K562 (cell line): ENCODE results near the gene ASIC1. TPM values are rescaled to one million over a fixed set of nuclear protein-coding genes. Genes with fewer than 3 reads are reported as not detected.

Source experiments
- ATAC-seq: fragments of 200-7000 bp; cut with Tn5 transposase; 3 replicates; pipeline ENCODE4 v1.9.1; 2020; ENCODE audit warnings: moderate library complexity
- BruUV-seq: library from RNA; stranded (reverse); fragments of 400-500 nt; replicated peaks from 2 replicates; lab custom pipeline; 2021; lab: Mats Ljungman, UMichigan
- CTCF ChIA-PET: fragments of 300-600 bp; formaldehyde crosslinking; extraction: SDS; loops from one replicate; lab custom pipeline; 2021; ENCODE audit warnings: low intra/inter-chr PET ratio; lab: Yijun Ruan, JAX
- POLR2A ChIA-PET: fragments of 300-600, 350-650 bp; sonication (Branson Sonifier 250); formaldehyde crosslinking; extraction: SDS; loops from one replicate; lab custom pipeline; 2021; ENCODE audit warnings: antibody characterized with exemption, inconsistent platforms; lab: Yijun Ruan, JAX
- DNase-seq, 4 experiments: peaks; one replicate each; pipeline versions ENCODE4 v3.0.0 to v3.0.0-alpha.2; 2011 to 2018; ENCODE audit warnings: low spot score in 3 of 4, mixed read lengths in 3 of 4; ENCODE audit errors: extremely low read depth in 1 of 4
- FAIRE-seq: peaks from 2 replicates; lab custom pipeline; 2011; peaks lifted over from hg19 to GRCh38; lab: Jason Lieb, UNC
- H2AFZ ChIP-seq: 2 replicates; pipeline ENCODE4 v1.6.0; 2011; ENCODE audit warnings: low read depth, low read length, control low read depth, inconsistent platforms
- H3K27ac ChIP-seq: fragments of 200-600 bp; 3 replicates; pipeline ENCODE4 v1.8.0; 2011; ENCODE audit warnings: low read depth, mild to moderate bottlenecking, control low read depth, inconsistent platforms, low read length, moderate library complexity, mixed read lengths; ENCODE audit errors: extremely low read depth
- H3K27me3 ChIP-seq, 2 experiments: fragments of 300-600 bp in 1 of 2; 2 replicates in 1 of 2; 3 replicates in 1 of 2; pipeline versions ENCODE4 v1.6.0 to v1.8.0; 2011; ENCODE audit warnings: inconsistent platforms in 2 of 2, low read length in 2 of 2, mild to moderate bottlenecking in 1 of 2, mixed read lengths in 1 of 2, moderate library complexity in 1 of 2; ENCODE audit not compliant: control insufficient read depth in 2 of 2, insufficient read depth in 2 of 2
- H3K36me3 ChIP-seq: fragments of 300-600 bp; 3 replicates; pipeline ENCODE4 v1.8.0; 2011; ENCODE audit warnings: mild to moderate bottlenecking, low read length, inconsistent platforms; ENCODE audit not compliant: control insufficient read depth, insufficient read depth
- H3K4me1 ChIP-seq, 2 experiments: fragments of 200-600 bp in 1 of 2; replicated peaks in 1 of 2; 2 replicates in 1 of 2; 3 replicates in 1 of 2; pipeline versions ENCODE4 v1.5.1 to v1.8.0; 2011; ENCODE audit warnings: inconsistent platforms in 2 of 2, low read length in 2 of 2, mild to moderate bottlenecking in 1 of 2, mixed read lengths in 1 of 2, moderate library complexity in 1 of 2; ENCODE audit not compliant: control insufficient read depth in 2 of 2, insufficient read depth in 2 of 2
- H3K4me2 ChIP-seq: 2 replicates; pipeline ENCODE4 v1.6.1; 2011; ENCODE audit warnings: low read length, control low read depth, inconsistent platforms, mixed read lengths; ENCODE audit not compliant: insufficient read depth
- H3K4me3 ChIP-seq: fragments of 200-600 bp; sonication (generic), shearing (Covaris generic); 2 replicates; pipeline ENCODE4 v1.5.1; 2016; ENCODE audit warnings: control low read depth, inconsistent platforms
- H3K79me2 ChIP-seq: fragments of 200-600 bp; 3 replicates; pipeline ENCODE4 v1.8.0; 2011; ENCODE audit warnings: low read length, inconsistent platforms; ENCODE audit not compliant: control insufficient read depth, insufficient read depth
- H3K9ac ChIP-seq, 2 experiments: 2 replicates each; pipeline versions ENCODE4 v1.6.0 to v1.6.1; 2011; ENCODE audit warnings: low read depth in 2 of 2, low read length in 2 of 2, control low read depth in 1 of 2, inconsistent platforms in 1 of 2, mild to moderate bottlenecking in 1 of 2, mixed read lengths in 1 of 2; ENCODE audit not compliant: insufficient read depth in 1 of 2
- H3K9me1 ChIP-seq: one replicate; pipeline ENCODE4 v1.6.0; 2011; ENCODE audit warnings: inconsistent platforms, mild to moderate bottlenecking, low read length, moderate library complexity; ENCODE audit not compliant: control insufficient read depth, insufficient read depth
- H3K9me3 ChIP-seq: replicated peaks from 2 replicates; pipeline ENCODE4 v1.5.1; 2011; ENCODE audit warnings: low read depth, low read length, inconsistent platforms; ENCODE audit not compliant: control insufficient read depth, insufficient read depth
- H4K20me1 ChIP-seq: replicated peaks from 2 replicates; pipeline ENCODE4 v1.6.1; 2011; ENCODE audit warnings: low read length, inconsistent platforms, mixed read lengths; ENCODE audit not compliant: control insufficient read depth, insufficient read depth
- NFATC3 ChIP-seq: fragments of 450-650 bp; IDR thresholded peaks from 2 replicates; pipeline ENCODE4 v1.6.1; 2017; ENCODE audit warnings: mild to moderate bottlenecking
- RBFOX2 ChIP-seq: fragments of 200-400 bp; formaldehyde crosslinking; IDR thresholded peaks from 2 replicates; pipeline ENCODE4 v1.6.1; 2017; ENCODE audit warnings: low read depth, mild to moderate bottlenecking, low read length, moderate library complexity
- ZNF316 ChIP-seq: fragments of 450-650 bp; IDR thresholded peaks from 2 replicates; pipeline ENCODE4 v1.6.1; 2016
- WGBS: fragments of 100-300 bp; shearing (Covaris generic); methylation state at CpG from one replicate; pipeline ENCODE4 v1.1.6; 2016; ENCODE audit warnings: low coverage, mixed read lengths; ENCODE audit not compliant: insufficient coverage; ENCODE audit errors: missing lambda C conversion rate; 5-methylcytosine and 5-hydroxymethylcytosine counted together
- in situ Hi-C: fragments of 300-500 bp; cut with MboI; formaldehyde crosslinking; loops from 4 replicates; pipeline ENCODE4 v1.15.0; 2018; ENCODE audit warnings: inconsistent platforms, mixed read lengths
- intact Hi-C: fragments of 100-400 bp; cut with micrococcal nuclease; formaldehyde crosslinking; loops from 2 replicates; pipeline ENCODE4 v1.14.2; 2022
- polyA plus RNA-seq, 8 experiments: library from polyadenylated mRNA; depleted of rRNA in 4 of 8; stranded (reverse) in 5 of 8; unstranded in 3 of 8; fragments of >200 nt; fragmentation: Nextera tagmentation in 2 of 8; fragmentation: Illumina TruSeq in 1 of 8; extraction: Ambion mirVana in 2 of 8; extraction: Trizol in 1 of 8; gene quantifications; 2 replicates each; pipeline versions ENCODE4 v1.2.1 to v1.2.3, GENCODE V29; 2011 to 2014; ENCODE audit warnings: inconsistent platforms in 1 of 8, missing spikeins in 1 of 8
- total RNA-seq, 7 experiments: library from RNA; depleted of rRNA in 6 of 7; stranded (reverse); fragments of >200 nt in 6 of 7; fragmentation: Illumina TruSeq in 2 of 7; extraction: Trizol in 2 of 7; gene quantifications; 2 replicates each; pipeline versions ENCODE4 v1.2.1 to v1.2.3, GENCODE V29; 2011 to 2021; ENCODE audit warnings: low replicate concordance in 1 of 7

ASIC1 gene
- total and polyA plus RNA-seq, 9 of the 15 experiments (the other 6 are each of a cell fraction or from before 2014, with no cell fraction given), result 0.01 to 1.7 (median 0.45) TPM

DNA sequence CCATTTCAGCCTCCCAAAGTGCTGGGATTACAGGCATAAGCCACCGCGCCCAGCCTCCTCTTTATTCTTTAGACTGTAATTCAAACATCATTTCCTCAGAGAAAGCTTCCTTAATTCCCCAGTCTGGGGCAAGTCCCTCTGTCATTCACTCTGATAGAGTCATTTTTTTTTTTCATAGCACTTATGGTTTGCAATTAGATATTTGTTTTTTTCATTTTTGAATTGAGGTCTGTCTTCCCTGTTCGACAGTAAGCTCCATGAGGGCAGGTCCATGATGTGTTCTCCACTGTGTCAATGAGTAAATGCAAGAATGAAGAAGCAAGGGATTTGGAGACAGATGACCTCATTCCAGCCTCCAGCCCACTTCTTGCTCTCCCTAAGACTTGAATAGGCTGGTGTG is 12.1 kb downstream of the ASIC1 start:
- H2AFZ ChIP-seq, result no peak overlapping the region
- no TSS peak for BruUV-seq
- no peak overlapping the region for H3K27ac ChIP-seq
- in situ Hi-C loops, result loop anchor here (5.0 kb wide), 2 partner anchors 97 to 202 kb away; partner anchors contain the start of gene AQP6
- H3K4me2 ChIP-seq, result no peak overlapping the region
- H3K9me1 ChIP-seq, result peaks cover 4% of the 10 kb centered on the region
- H3K79me2 ChIP-seq, result no peaks in the 10 kb centered on the region
- ChIA-PET POLR2A (interaction anchor here (1.6 kb wide), 1 partner anchor 44 kb away, joined by 6 read pairs; the partner anchor contains the start of gene RACGAP1), CTCF (interaction anchor here (0.6 to 3.2 kb wide), 4 partner anchors 30 to 561 kb away, joined by 3 to 43 read pairs (median 14); no protein-coding TSS in a partner anchor)
- H3K4me3 ChIP-seq, result no peak overlapping the region
- peaks cover 22 to 25% of the 10 kb centered on the region in 2 experiments; a peak in 4 of 5 replicates for H3K4me1 ChIP-seq
- no peak for DNase-seq
- H3K9ac ChIP-seq, result no peak overlapping the region
- no peaks in the 10 kb centered on the region for H3K9me3 ChIP-seq
- no peaks in the 10 kb centered on the region for H4K20me1 ChIP-seq
- no peak for FAIRE-seq
- no peak for TF ChIP-seq RBFOX2
- peak; percentile 63 for TF ChIP-seq ZNF316
- no peak for TF ChIP-seq NFATC3
- H3K27me3 ChIP-seq, result peaks cover 3 to 23% of the 10 kb centered on the region in 2 experiments; a peak in 4 of 5 replicates
- no peaks in the 10 kb centered on the region for H3K36me3 ChIP-seq
- ATAC-seq, result no peak
- 60% methylated on average over 3 of the region's 3 CpGs for WGBS
- intact Hi-C loops, result no loop called here
